ENCODE results near the gene ZNF862. TPM values are rescaled to one million over a fixed set of nuclear protein-coding genes. Genes with fewer than 3 reads are reported as not detected.

Gene ZNF862
- 10 to 100 TPM; 44.1 to 45.6 TPM for total RNA-seq

DNA sequence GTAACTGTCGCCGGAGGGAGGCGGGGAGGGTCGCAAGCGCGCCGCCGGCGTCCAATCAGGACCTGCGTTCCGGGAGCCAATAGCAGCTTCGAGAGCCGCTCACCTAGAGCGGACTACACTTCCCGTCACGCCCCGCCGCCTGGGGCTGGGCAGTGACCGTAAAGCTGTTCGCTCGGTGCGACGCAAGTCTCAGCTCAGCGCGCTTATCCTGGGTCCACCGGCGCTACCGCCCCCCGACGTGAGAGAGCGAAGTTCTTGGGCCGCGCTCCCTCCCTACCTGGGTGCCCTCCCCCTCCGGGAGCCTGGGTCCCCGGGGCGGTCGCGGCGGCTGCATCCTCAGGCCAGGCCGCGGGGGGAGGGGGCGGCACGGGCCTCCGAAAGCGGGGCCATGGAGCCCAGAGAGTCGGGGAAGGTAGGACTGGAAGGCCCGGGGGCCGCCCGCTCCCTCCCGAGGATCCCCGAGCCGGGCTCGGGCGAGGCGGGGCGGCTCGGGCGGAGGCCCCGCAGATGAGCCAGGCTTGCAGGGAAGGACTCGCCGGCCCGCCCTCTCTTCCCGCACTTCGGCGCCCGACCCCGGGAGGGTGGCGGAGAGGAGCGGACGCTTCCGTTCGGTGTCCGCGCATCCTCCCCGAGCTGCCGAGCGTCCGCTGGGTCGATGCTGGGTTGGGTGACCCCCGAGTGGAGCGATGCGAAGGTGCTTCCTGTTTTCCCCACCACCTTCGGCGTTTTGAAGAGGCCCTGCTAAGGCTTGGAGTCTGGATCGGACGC lies at the start of gene ZNF862:
Gene ZNF862, plus strand, starts transcription at position 152 of the 768 bp plus-strand sequence. Its CDS starts 237 bp downstream, at position 389.
- POLR2A ChIA-PET, result interaction anchor here (0.7 to 2.9 kb wide), 9 partner anchors 11 to 45 kb away, joined by 3 to 42 read pairs (median 7); no protein-coding TSS in a partner anchor
- Mint-ChIP-seq H3K4me1 (peaks cover 22% of the 10 kb centered on the region), H3K4me3 (peak within 1 kb of the TSS; percentile 88), H3K27ac (peak within 1 kb of the TSS; percentile 80), H3K36me3 (peaks cover 7% of the 10 kb centered on the region), H3K9me3 (no peaks in the 10 kb centered on the region), H3K27me3 (peaks cover 10% of the 10 kb centered on the region)
- ATAC-seq (ENCODE audit: low read depth), result peak; percentile 97
- DNase-seq, result peak; percentile 93

DNA sequence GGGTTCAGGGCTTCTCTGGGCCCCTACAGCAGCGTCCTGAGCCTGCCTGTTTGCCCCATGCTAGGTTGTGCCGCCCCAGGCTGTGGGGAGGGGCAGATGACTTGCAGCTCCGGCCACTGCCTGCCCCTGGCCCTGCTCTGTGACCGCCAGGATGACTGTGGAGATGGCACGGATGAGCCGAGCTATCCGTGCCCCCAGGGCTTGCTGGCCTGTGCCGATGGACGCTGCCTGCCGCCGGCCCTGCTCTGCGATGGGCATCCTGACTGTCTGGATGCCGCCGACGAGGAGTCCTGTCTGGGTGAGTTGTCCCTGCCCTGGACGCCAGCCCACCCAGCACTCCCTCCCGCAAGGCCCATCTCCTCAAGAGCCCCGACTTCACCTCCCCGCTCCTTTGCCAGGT lies 49.1 kb upstream of the ZNF862 start:
- Mint-ChIP-seq H3K36me3 (no peaks in the 10 kb centered on the region), H3K4me1 (peaks cover 1% of the 10 kb centered on the region), H3K27ac (no peak overlapping the region), H3K9me3 (no peaks in the 10 kb centered on the region), H3K27me3 (peaks cover 19% of the 10 kb centered on the region), H3K4me3 (no peak overlapping the region)
- POLR2A ChIA-PET, result no interaction called here
- DNase-seq (no peak), ATAC-seq (ENCODE audit: low read depth) (no peak)

DNA sequence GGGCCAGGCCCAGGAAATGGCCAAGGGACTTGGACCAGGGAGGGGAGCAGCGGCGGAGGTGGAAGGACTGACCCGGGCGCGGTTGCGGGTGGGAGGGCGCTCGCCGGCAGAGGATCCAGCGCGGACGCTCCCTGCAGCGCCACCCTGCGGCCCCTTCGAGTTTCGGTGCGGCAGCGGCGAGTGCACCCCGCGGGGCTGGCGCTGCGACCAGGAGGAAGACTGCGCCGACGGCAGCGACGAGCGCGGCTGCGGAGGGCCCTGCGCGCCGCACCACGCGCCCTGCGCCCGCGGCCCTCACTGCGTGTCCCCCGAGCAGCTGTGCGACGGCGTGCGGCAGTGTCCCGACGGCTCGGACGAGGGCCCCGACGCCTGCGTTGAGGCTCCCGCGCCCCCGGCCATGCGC lies 48.0 kb upstream of the ZNF862 start:
- Mint-ChIP-seq H3K27ac (no peak overlapping the region), H3K4me3 (no peak overlapping the region), H3K36me3 (no peaks in the 10 kb centered on the region), H3K27me3 (peaks cover 19% of the 10 kb centered on the region), H3K9me3 (no peaks in the 10 kb centered on the region), H3K4me1 (peaks cover 1% of the 10 kb centered on the region)
- POLR2A ChIA-PET, result no interaction called here
- DNase-seq (peak; percentile 76), ATAC-seq (ENCODE audit: low read depth) (peak; percentile 77)

DNA sequence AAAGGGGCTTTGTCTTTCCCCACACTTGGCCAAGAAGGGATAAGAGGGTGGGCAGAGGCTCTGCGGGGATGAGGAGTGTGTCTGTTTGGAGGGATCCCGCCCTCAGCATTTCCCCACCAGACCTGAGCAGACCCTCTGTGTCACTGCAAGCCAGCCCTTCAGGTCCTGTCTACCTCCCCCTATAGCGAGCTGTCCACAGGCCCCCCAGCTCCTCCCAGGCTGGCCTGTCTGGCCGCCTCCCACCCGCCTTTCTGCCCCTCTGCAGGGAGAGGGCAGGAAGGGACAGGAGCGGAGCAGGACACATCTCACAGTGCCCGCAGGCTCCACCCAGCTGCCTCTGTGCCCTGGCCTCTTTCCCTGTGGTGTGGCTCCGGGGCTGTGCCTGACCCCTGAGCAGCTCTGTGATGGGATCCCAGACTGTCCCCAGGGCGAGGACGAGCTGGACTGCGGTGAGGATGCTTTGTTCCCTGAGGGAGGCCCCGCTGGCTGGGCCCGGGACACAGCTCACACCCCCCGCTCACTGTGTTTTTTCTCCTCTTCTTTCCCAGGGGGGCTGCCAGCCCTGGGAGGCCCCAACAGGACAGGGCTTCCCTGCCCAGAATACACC lies 47.3 kb upstream of the ZNF862 start:
- Mint-ChIP-seq H3K9me3 (no peaks in the 10 kb centered on the region), H3K27ac (no peak overlapping the region), H3K4me3 (no peak overlapping the region), H3K36me3 (no peaks in the 10 kb centered on the region), H3K27me3 (peaks cover 19% of the 10 kb centered on the region), H3K4me1 (peaks cover 1% of the 10 kb centered on the region)
- DNase-seq (no peak), ATAC-seq (ENCODE audit: low read depth) (no peak)
- POLR2A ChIA-PET, result no interaction called here

DNA sequence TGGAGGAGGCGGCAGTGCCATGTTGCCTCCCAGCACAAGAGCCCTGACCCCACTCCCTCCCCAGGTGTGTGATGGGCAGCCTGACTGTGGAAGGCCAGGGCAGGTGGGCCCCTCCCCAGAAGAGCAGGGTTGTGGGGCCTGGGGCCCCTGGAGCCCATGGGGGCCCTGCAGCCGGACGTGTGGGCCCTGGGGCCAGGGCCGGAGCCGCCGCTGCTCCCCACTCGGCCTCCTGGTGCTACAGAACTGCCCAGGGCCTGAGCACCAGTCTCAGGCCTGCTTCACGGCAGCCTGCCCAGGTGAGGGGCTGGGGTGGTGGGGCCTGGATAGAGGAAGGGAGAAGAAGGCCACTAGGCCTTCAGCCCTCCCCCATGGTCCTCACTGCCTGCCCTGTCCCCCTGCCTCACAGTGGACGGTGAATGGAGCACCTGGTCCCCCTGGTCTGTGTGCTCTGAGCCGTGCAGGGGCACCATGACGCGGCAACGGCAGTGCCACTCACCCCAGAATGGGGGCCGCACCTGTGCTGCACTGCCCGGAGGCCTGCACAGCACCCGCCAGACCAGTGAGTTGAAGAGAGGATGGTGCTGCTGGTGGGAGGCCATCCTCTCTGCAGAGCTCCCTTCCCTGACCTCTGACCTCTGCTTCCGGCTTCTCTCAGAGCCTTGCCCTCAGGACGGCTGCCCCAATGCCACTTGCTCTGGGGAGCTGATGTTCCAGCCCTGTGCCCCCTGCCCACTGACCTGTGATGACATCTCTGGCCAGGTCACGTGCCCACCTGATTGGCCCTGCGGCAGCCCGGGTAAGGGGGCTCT lies 46.6 kb upstream of the ZNF862 start:
- H3K27me3 Mint-ChIP-seq, result peaks cover 19% of the 10 kb centered on the region
- DNase-seq (no peak), ATAC-seq (ENCODE audit: low read depth) (no peak)
- no peak overlapping the region for H3K27ac Mint-ChIP-seq
- no peak overlapping the region for H3K4me3 Mint-ChIP-seq
- no peaks in the 10 kb centered on the region for H3K9me3 Mint-ChIP-seq
- peaks cover 1% of the 10 kb centered on the region for H3K4me1 Mint-ChIP-seq
- POLR2A ChIA-PET, result no interaction called here
- no peaks in the 10 kb centered on the region for H3K36me3 Mint-ChIP-seq

DNA sequence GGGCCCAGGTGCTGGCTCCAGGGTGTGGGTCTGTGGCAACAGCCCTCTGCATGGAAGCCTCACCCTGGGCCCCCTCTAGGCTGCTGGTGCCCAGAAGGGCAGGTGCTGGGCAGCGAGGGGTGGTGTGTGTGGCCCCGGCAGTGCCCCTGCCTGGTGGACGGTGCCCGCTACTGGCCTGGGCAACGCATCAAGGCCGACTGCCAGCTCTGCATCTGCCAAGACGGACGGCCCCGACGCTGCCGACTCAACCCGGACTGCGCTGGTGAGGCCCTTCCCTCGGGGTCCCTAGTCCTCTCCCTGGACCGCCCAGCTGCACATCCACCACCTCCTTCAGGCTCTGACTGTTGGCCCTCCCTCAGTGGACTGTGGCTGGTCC lies 46.0 kb upstream of the ZNF862 start:
- Mint-ChIP-seq H3K9me3 (no peaks in the 10 kb centered on the region), H3K27me3 (peaks cover 19% of the 10 kb centered on the region)
- POLR2A ChIA-PET, result no interaction called here

DNA sequence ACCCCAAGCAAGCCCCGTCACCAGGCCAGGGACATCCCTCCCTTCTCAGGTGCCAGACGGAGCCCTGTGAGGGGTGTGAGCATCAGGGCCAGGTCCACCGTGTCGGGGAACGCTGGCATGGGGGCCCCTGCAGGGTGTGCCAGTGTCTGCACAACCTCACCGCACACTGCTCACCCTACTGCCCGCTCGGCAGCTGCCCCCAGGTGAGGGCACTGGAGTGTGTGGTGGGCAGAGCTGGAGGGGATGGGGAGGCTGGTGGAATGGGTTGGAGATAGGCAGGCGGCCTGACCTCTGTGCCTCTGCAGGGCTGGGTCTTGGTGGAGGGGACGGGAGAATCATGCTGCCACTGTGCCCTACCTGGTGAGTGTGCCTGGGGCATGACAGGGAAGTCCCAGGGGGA lies 44.9 kb upstream of the ZNF862 start:
- POLR2A ChIA-PET, result no interaction called here
- Mint-ChIP-seq H3K27ac (no peak overlapping the region), H3K4me3 (no peak overlapping the region), H3K36me3 (no peaks in the 10 kb centered on the region), H3K9me3 (no peaks in the 10 kb centered on the region), H3K4me1 (peaks cover 1% of the 10 kb centered on the region), H3K27me3 (peaks cover 19% of the 10 kb centered on the region)
- DNase-seq, result no peak
- no peak for ATAC-seq (ENCODE audit: low read depth)

More for the DNA sequence above, 46.0 kb upstream of the ZNF862 start:
- no peak for DNase-seq
- Mint-ChIP-seq H3K36me3 (no peaks in the 10 kb centered on the region), H3K4me1 (peaks cover 1% of the 10 kb centered on the region), H3K27ac (no peak overlapping the region), H3K4me3 (no peak overlapping the region)
- ATAC-seq (ENCODE audit: low read depth), result no peak

DNA sequence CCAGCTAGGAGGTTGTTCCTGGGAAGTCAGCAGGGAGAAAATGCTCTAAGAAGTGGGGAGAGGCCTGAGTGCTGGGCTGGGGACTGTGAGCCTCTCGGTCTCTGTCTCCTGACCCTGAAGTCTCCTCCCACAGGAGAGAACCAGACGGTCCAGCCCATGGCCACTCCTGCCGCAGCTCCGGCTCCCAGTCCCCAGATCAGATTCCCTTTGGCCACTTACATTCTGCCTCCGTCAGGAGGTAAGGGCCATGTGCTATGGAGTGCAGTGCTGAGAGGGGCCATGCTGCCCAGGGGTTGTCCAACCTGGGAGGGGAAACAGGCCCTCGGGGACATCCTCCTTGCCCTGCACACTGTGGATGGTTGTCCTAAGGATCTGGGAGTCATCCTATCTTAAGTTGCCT lies 43.5 kb upstream of the ZNF862 start:
- H3K4me3 Mint-ChIP-seq, result no peak overlapping the region
- POLR2A ChIA-PET, result no interaction called here
- H3K27me3 Mint-ChIP-seq, result peaks cover 15% of the 10 kb centered on the region
- no peaks in the 10 kb centered on the region for H3K36me3 Mint-ChIP-seq
- peaks cover 1% of the 10 kb centered on the region for H3K4me1 Mint-ChIP-seq
- no peak overlapping the region for H3K27ac Mint-ChIP-seq
- DNase-seq, result no peak
- no peak for ATAC-seq (ENCODE audit: low read depth)
- H3K9me3 Mint-ChIP-seq, result no peaks in the 10 kb centered on the region

DNA sequence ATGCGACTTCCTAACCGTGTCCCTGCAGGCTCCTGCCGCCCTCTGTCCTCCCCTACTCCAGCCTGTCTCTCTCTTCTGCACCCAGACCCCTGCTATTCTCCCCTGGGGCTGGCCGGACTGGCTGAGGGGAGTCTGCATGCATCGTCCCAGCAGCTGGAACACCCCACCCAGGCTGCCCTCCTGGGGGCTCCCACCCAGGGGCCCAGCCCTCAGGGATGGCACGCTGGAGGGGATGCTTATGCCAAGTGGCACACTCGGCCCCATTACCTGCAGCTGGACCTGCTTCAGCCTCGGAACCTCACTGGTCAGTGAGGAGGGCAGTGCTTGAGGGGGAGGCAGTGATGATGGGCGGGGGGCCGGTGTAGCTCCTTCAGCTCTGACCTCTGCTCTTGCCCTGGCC lies 43.0 kb upstream of the ZNF862 start:
- H3K36me3 Mint-ChIP-seq, result no peaks in the 10 kb centered on the region
- POLR2A ChIA-PET, result no interaction called here
- H3K4me1 Mint-ChIP-seq, result no peaks in the 10 kb centered on the region
- H3K9me3 Mint-ChIP-seq, result no peaks in the 10 kb centered on the region
- DNase-seq (no peak), ATAC-seq (ENCODE audit: low read depth) (no peak)
- no peak overlapping the region for H3K4me3 Mint-ChIP-seq
- no peak overlapping the region for H3K27ac Mint-ChIP-seq
- peaks cover 11% of the 10 kb centered on the region for H3K27me3 Mint-ChIP-seq

DNA sequence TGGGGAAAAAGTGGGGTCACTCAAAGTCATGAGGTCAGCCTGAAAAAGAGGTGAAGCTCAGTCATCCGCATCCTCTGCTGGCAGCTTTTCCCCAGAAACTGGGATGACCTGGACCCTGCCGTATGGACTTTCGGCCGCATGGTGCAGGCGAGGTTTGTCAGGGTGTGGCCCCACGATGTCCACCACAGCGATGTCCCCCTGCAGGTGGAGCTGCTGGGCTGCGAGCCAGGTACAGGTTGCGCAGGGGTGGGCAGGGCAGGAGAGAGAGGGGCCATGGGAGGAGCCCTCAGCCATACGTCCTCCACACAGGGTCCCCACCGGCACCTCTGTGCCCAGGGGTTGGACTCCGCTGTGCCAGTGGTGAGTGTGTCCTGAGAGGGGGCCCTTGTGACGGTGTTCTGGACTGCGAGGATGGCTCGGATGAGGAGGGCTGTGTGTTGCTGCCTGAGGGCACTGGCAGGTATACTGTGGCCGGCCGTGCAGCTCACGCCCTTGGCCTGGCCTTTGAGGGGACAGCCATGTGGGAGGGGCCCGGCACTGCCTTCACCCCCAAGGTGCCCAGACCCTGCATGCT lies 41.8 kb upstream of the ZNF862 start:
- POLR2A ChIA-PET, result no interaction called here
- Mint-ChIP-seq H3K36me3 (no peaks in the 10 kb centered on the region), H3K4me1 (no peaks in the 10 kb centered on the region), H3K9me3 (no peaks in the 10 kb centered on the region), H3K27ac (no peak overlapping the region), H3K4me3 (no peak overlapping the region), H3K27me3 (peaks cover 4% of the 10 kb centered on the region)
- DNase-seq, result no peak
- ATAC-seq (ENCODE audit: low read depth), result no peak

DNA sequence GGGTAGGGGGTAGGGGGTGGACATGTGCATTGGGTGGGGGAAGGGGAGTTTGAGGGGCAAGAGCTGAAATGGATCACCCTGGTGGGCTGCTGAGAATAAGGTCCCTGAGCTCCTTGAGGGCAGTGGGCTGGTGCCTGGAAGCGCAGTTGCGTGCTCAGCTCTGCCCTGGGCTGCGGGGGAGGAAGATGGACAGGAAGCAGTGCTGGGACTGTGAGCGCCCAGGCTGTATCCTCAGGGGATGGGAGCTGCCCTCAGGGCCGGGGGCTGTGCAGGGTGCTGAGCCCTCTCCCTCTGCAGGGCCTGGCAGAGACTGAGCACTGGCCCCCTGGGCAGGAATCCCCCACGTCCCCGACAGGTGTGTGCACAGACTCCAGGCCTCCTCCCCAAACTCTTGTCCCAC lies 40.4 kb upstream of the ZNF862 start:
- Mint-ChIP-seq H3K9me3 (no peaks in the 10 kb centered on the region), H3K4me1 (no peaks in the 10 kb centered on the region), H3K4me3 (no peak overlapping the region), H3K27ac (no peak overlapping the region), H3K27me3 (peaks cover 4% of the 10 kb centered on the region), H3K36me3 (no peaks in the 10 kb centered on the region)
- POLR2A ChIA-PET, result no interaction called here
- DNase-seq, result no peak
- no peak for ATAC-seq (ENCODE audit: low read depth)

DNA sequence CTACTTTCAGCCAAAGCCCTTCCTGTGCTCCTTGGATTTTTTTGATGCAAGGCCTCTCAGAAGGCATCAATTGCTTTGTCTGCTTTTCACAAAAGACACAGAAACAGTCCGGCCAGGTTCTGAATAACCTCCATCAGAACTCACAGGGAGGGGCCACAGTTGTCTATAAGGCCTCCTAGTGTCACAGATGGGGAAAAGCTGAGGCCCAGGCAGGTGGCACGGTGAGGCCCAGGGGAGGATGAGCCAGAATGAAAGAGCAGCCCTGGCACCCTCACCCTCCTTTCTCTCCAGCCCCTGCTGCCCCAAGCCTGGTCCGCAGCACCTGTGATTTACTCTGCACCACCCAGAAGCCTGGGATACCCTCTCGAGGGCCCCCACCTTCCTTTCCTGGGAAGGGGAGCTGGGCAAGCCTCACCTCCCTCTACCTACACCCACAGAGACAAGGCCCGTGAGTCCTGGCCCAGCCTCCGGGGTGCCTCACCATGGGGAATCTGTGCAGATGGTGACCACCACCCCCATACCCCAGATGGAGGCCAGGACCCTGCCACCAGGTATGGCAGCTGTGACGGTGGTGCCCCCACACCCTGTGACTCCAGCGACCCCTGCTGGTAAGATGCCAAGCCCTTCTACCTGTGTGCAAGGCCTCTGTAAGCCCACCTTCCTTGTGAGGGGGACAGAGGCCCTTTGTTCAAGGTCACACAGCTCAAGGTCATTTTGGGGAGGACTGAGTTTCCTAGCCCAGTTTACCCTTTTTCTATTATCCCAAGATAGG lies 38.6 kb upstream of the ZNF862 start:
- POLR2A ChIA-PET, result interaction anchor here (1.5 kb wide), 1 partner anchor 66 kb away, joined by 4 read pairs; no protein-coding TSS in a partner anchor
- peak; percentile 53 for ATAC-seq (ENCODE audit: low read depth)
- DNase-seq, result peak; percentile 67
- no peak overlapping the region for H3K27ac Mint-ChIP-seq
- H3K27me3 Mint-ChIP-seq, result no peaks in the 10 kb centered on the region
- H3K4me1 Mint-ChIP-seq, result no peaks in the 10 kb centered on the region
- H3K4me3 Mint-ChIP-seq, result no peak overlapping the region
- H3K36me3 Mint-ChIP-seq, result no peaks in the 10 kb centered on the region
- no peaks in the 10 kb centered on the region for H3K9me3 Mint-ChIP-seq

DNA sequence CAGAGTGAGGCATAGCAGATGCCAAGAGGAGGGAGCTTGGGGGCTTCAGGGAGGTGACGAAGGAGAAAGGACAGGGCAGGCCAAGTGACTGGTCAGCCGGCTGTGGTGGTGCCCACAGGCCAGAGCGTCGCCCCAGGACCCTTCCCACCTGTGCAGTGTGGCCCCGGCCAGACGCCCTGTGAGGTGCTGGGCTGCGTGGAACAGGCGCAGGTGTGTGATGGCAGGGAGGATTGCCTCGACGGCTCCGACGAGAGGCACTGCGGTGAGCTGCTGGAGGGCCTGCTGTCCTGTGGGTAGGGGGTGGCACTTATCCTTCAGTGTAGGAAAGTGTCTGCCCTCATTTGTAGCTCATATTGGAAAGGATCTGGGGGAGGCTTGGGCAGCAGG lies 38.0 kb upstream of the ZNF862 start:
- no peaks in the 10 kb centered on the region for H3K36me3 Mint-ChIP-seq
- no peaks in the 10 kb centered on the region for H3K27me3 Mint-ChIP-seq
- H3K4me1 Mint-ChIP-seq, result no peaks in the 10 kb centered on the region
- ATAC-seq (ENCODE audit: low read depth) (no peak), DNase-seq (no peak)
- no peaks in the 10 kb centered on the region for H3K9me3 Mint-ChIP-seq
- POLR2A ChIA-PET, result interaction anchor here (1.5 kb wide), 1 partner anchor 65 kb away, joined by 4 read pairs; no protein-coding TSS in a partner anchor
- H3K4me3 Mint-ChIP-seq, result no peak overlapping the region
- no peak overlapping the region for H3K27ac Mint-ChIP-seq

All from activated naive CD8-positive, alpha-beta T cell treated with anti-CD3 and anti-CD28 coated beads, Interleukin-2, amount 10 ng/mL, durations not matched to agents 7 days and 5 days (primary cell).